ENCODE measurements around the gene SURF1. TPM values are rescaled to one million over a fixed set of nuclear protein-coding genes. Genes with fewer than 3 reads are reported as not detected.
"Not testable (repeated sequence)": the region's sequence is repeated elsewhere in the genome, so short reads cannot be mapped to it uniquely, and the experiment has no call there.

SURF1 gene
- total RNA-seq, 1 experiment from 2014 or later = 22.8 TPM

GRCh38 chr9:133384736-133385321 lies 28.5 kb upstream of the SURF1 start:
- no peak for DNase-seq (ENCODE audit: low read depth)

DNA sequence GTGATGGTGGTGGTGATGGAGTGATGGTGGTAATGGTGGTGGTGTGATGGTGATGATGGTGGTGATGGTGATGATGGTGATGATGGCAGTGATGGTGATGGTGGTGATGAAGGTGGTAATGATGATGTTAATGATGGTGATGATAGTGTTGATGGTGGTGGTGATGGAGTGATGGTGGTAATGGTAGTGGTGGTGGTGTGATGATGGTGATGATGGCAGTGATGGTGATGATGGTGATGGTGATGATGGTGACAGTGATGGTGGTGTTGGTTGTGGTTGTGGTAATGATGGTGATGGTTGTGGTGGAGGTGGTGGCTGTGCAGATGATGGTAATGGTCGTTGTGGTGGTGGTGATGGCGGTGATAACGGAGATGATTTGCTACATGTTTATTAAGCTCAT lies 27.2 kb upstream of the SURF1 start:
- DNase-seq (ENCODE audit: low read depth) = no peak

DNA sequence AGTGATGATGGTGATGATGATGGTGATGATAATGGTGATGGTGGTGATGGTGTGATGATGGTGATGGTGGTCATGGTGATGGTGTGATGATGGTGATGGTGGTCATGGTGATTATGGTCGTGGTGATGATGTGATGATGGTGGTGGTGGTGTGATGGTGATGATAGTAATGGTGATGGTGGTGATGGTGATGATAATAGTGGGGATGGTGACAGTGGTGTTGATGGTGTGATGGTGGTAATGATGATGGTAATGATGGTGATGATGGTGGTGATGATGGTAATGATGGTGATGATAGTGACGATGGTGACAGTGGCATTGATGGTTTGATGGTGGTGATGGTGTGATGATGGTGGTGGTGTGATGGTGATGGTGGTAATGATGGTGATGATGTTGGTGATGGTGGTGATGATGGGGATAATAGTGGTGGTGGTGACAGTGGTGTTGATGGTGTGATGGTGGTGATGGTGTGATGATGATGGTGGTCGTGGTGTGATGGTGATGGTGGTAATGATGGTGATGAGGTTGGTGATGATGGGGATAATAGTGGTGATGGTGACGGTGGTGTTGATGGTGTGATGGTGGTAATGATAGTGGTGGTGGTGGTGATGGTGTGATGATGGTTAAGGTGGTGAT lies 26.3 kb upstream of the SURF1 start:
- no peak for DNase-seq (ENCODE audit: low read depth)

GRCh38 chr9:133380734-133381133 lies 24.4 kb upstream of the SURF1 start:
- no peak for DNase-seq (ENCODE audit: low read depth)

DNA sequence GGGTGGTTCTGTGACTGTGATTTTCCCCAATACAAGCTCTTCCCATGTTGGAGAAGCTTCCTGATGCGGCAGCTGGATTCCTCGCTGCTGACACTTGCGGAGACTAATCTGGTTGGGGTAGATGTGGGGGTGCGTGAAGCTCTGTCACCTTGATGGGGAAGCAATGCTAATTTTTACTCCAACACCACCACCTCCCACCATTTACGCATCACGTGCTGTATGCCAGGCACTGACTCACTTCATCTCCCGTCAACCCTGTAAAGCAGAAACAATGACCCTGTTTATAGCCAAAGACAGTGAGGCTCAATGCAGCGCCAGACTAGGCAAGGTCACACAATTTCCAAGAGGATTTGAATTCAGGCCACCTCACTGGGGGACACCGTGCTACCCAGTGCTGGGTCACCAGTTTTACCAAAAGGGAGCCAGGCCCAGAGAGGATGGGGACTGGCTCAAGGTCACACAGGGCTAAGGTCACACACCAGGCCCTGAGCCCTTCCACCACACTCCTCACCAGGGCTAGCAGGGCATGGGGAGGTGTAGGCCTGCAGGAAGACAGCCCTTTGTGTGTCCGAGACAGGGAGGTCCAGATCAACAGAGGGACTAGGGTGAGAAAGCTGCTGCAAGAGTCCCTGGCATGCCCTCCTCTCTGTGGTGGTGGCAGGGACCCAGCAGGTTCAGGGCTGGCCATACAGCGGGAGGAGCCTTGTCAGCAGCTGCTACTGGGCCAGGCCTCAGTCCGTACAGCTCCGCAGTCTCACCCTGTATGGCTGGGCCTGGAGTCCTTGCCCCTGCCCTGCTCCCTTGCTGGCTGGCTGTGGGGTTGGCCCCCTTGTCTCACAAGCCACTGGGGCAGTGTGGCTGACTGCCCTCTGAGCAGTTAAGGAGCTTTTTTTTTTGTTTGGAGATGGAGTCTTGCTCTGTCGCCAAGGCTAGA lies 23.1 kb upstream of the SURF1 start:
- DNase-seq (ENCODE audit: low read depth) = no peak

DNA sequence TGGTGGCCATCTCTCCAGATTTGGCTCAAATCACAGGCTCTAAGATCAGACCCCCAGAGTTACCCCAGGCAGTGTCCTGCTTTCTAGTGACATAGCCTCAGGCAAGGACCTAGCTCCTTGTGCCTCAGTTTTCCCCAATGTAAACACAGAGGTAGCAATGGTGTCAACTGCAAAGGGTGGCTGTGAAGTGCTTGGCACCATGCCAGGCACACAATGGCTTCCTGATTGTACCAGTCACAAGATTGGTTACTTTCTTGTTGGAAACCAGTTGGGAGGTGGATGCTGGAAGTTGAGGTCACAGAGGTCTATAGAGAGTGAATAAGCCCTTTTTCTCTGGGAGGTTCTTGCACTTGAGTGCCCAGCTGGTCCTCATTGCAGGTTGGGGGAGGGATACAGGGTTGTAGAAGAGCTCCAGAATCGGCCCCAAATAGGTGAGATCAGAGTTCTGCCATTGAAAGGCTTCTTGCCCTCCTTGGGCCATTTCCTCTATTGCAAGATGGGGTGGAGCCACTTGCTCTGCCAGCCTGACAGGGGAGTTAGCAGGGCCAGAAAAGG lies 22.2 kb upstream of the SURF1 start:
- no peak for DNase-seq (ENCODE audit: low read depth)

DNA sequence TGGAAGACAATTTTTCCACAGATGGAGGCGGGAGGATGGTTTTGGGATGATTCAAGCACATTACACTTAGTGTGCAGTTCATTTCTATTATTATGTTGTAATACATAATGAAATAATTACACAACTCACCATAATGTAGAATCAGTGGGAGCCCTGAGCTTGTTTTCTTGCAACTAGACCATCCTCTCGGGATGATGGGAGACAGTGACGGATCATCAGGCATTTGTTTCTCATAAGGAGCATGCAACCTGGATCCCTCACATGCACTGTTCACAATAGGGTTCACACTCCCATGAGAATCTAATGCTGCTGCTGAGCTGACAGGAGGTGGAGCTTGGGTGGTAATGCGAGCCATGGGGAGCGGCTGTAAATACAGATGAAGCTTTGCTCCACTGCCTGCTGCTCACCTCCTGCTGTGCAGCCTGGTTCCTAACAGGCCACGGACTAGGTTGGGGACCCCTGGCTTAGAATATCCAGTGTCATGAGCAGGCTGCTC lies 21.5 kb upstream of the SURF1 start:
- peak; percentile 55 for DNase-seq (ENCODE audit: low read depth)

GRCh38 chr9:133377280-133377679 lies 21.0 kb upstream of the SURF1 start:
- not testable (repeated sequence) for DNase-seq (ENCODE audit: low read depth)

DNA sequence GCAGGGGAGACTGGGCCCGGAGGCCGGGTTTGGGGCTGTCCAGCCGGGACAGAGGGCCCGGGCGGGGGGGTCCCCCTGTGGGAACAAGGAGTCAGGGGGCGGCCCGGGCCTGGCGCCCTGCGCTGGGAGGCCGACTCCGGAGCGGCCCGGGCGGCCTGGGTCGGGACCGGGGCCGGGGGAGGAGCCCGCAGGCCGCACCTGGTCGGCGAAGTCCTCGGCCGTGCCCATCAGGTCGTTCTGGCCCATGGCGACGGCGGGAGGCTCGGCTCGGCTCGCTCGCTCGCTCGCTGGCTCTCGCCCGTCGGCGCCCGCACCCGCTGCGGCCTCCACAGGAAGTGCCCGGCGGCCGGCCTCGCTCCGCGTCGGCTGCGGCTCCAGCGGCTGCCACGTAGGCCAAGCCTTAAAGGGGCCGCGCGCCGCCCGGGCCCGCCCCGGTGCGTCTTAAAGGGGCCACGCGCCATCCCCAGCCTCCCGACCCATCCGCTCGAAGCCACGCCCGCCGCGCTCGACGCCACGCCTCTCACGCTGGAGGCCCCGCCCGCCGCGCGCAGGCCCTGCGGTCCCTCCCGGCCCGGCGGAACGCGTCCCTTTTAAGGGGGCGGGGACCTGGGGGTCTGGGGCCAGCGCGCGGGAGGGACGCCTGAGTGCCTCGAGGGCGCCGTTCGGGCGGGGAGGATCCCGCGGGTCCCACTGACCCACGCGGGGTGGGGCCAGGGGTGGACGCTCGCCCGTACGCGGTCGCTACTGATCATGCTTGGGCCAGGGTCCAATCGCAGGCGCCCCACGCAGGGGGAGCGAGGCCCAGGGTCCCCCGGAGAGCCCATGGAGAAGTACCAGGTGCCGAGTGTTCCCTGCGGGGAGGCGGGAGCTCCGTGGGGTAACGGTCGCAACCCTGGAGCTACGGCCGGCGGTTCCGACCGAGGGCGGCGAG lies 19.7 kb upstream of the SURF1 start, which contains the start of the genes STKLD1 and SURF4:
Gene STKLD1, plus strand, starts transcription at position 643 of the 931 bp plus-strand sequence. Its CDS starts 108 bp downstream, at position 751.
Gene SURF4, minus strand, starts transcription at position 337 of the 931 bp plus-strand sequence. Its CDS starts 91 bp downstream, at position 246.
- DNase-seq (ENCODE audit: low read depth) = peak; percentile 94

- peak; percentile 39 for DNase-seq (ENCODE audit: low read depth)
These were observed 18.9 kb upstream of the SURF1 start for GRCh38 chr9:133375116-133375723.

DNA sequence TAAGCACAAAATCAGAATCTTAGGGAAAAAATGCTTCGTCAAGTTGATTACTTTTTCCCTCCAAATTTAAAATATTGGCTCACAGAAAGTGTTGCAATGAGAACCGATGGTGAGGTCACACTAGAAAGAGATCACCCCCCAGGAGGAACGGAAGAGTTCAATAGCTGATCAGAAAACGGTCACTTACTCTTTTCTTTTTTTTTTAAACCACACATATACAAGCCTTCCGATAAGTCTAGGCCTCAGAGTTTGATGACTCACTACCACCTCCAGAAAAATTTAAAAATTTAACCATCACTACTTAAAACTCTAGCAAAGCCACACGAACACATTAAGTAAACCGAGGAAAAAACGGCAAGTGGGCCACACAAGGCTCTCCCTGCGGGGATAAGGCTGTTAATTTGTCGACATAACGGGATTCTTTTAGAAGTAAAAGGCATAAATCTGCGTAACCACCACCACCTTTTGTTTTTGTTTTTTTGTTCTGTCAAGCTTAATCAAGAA lies 18.4 kb upstream of the SURF1 start:
- peak; percentile 65 for DNase-seq (ENCODE audit: low read depth)

- DNase-seq (ENCODE audit: low read depth) = no peak
These were observed 15.9 kb upstream of the SURF1 start for GRCh38 chr9:133372144-133372543.

GRCh38 chr9:133371261-133371711 lies 15.0 kb upstream of the SURF1 start:
- no peak for DNase-seq (ENCODE audit: low read depth)

GRCh38 chr9:133370685-133371084 lies 14.4 kb upstream of the SURF1 start:
- no peak for DNase-seq (ENCODE audit: low read depth)

DNA sequence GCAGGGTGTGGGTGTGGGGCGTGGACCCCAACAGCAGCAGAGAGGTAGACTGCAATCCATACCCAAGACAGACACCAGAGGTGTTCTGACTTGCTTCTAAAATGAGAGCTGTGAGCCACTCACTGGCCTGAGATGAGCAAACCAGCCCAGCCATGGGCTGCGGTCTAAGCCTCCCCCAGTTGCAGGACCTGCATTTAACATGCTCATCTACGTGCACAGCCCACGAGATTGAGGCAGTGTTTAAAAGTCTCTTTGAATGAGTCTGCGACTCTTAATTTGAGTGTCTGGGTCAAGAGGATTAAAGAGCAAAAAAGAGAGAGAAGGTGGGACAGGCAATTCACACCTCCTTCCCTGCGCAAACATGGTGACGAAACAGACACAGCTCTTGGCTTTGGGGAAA lies 13.6 kb upstream of the SURF1 start:
- no peak for DNase-seq (ENCODE audit: low read depth)

DNA sequence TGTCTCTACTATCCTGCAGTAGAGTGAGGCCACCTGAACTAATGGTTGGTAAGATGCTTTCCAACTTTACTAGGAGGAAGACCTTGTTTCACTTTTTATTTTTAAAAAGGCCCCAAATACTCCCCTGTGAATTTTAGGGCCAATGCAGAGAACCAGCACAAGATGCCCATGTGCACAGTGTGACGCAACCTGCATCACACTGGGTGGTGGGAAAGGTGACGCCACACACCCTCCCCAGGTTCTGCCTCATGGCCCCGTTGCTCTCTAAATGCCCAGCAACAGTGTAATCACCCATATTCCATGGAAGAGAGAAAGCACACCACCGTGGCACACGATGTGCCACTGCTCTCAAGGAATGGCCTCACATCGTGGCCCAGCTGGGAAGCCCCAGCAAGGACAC lies 13.1 kb upstream of the SURF1 start:
- DNase-seq (ENCODE audit: low read depth) = no peak

GRCh38 chr9:133368249-133368881 lies 12.1 kb upstream of the SURF1 start:
- peak; percentile 89 for DNase-seq (ENCODE audit: low read depth)

DNA sequence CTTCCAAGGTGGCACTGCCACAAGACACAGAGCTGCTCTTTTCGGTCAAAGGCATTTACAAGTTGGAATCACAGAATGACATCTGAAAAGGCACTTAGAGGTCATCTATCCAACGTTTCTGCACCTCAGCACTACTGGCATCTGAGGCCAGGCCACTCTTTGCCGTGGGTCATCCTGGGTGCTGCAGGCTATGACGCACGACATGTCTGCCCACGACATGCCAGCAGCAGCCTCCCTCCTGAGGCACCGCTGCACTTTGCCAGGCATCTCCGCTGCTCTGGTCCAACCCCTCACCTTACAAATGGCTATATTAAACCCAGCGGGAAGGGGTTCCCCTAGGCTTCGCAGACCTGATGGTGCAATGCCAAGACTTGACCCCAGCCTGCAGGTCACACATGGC lies 11.5 kb upstream of the SURF1 start:
- no peak for DNase-seq (ENCODE audit: low read depth)

- no peak for DNase-seq (ENCODE audit: low read depth)
These were observed 10.9 kb upstream of the SURF1 start for GRCh38 chr9:133367221-133367620.

Measured in LHCN-M2 (cell line).